Natural killer cell (primary cell): ENCODE results near the gene HLA-DQB2. TPM values are rescaled to one million over a fixed set of nuclear protein-coding genes. Genes with fewer than 3 reads are reported as not detected.

ENCODE experiments used
- ATAC-seq, 3 donors: fragments of 150-1000 bp in 2 of 3; fragments of 200-7000 bp in 1 of 3; cut with Tn5 transposase; 1 replicate in 1 of 3; 2 replicates in 2 of 3; pipeline ENCODE4 v1.10.0; 2021; ENCODE audit warnings: mild to moderate bottlenecking in 2 of 3, moderate library complexity in 2 of 3
- DNase-seq, 2 donors: peaks; one replicate each; pipeline versions ENCODE4 v3.0.0 to v3.0.0-alpha.2; 2013 to 2021; ENCODE audit warnings: mixed read lengths in 1 of 2
- H3K27ac ChIP-seq: one replicate; pipeline ENCODE4 v1.5.1; 2013; ENCODE audit warnings: mild to moderate bottlenecking, low read length
- H3K27me3 ChIP-seq: one replicate; pipeline ENCODE4 v1.6.1; 2013; ENCODE audit warnings: low read length; ENCODE audit not compliant: control insufficient read depth, insufficient read depth
- H3K36me3 ChIP-seq: one replicate; pipeline ENCODE4 v1.6.1; 2013; ENCODE audit warnings: low read length; ENCODE audit not compliant: control insufficient read depth, insufficient read depth
- H3K4me1 ChIP-seq: one replicate; pipeline ENCODE4 v1.6.1; 2013; ENCODE audit warnings: low read length; ENCODE audit not compliant: control insufficient read depth, insufficient read depth
- H3K4me3 ChIP-seq: one replicate; pipeline ENCODE4 v1.5.1; 2013; ENCODE audit warnings: low read length
- H3K9me3 ChIP-seq: one replicate; pipeline ENCODE4 v1.6.1; 2013; ENCODE audit warnings: low read length; ENCODE audit not compliant: control insufficient read depth, insufficient read depth
- H3K27ac Mint-ChIP-seq, 2 donors: one replicate each; pipeline ENCODE4 v1.8.0; 2022; ENCODE audit warnings: mild to moderate bottlenecking in 2 of 2, mixed read lengths in 2 of 2, moderate library complexity in 1 of 2
- H3K27me3 Mint-ChIP-seq, 2 donors: one replicate each; pipeline ENCODE4 v1.8.0; 2022; ENCODE audit warnings: low read depth in 2 of 2, mixed read lengths in 2 of 2
- H3K36me3 Mint-ChIP-seq: one replicate; pipeline ENCODE4 v1.8.0; 2022; ENCODE audit warnings: mixed read lengths
- H3K4me1 Mint-ChIP-seq, 2 donors: one replicate each; pipeline ENCODE4 v1.8.0; 2022; ENCODE audit warnings: mixed read lengths in 2 of 2
- H3K4me3 Mint-ChIP-seq: one replicate; pipeline ENCODE4 v1.8.0; 2022; ENCODE audit warnings: mild to moderate bottlenecking, moderate library complexity, mixed read lengths
- H3K9me3 Mint-ChIP-seq, 2 donors: one replicate each; pipeline ENCODE4 v1.8.0; 2022; ENCODE audit warnings: mixed read lengths in 2 of 2
- WGBS: methylation state at CpG from one replicate; pipeline ENCODE4 v1.1.7; 2013; ENCODE audit warnings: missing lambda C conversion rate; ENCODE audit not compliant: insufficient coverage; 5-methylcytosine and 5-hydroxymethylcytosine counted together
- intact Hi-C: fragments of 100-400 bp; cut with micrococcal nuclease; formaldehyde crosslinking; loops from one replicate; pipeline ENCODE4 v1.14.2; 2022
- total RNA-seq, 4 donors: library from RNA; stranded (reverse); fragments of 120-200 nt in 1 of 4; gene quantifications; one replicate each; pipeline versions ENCODE4 v1.2.3 to v1.2.4, GENCODE V29; 2013 to 2022
- TF ChIP-seq, protein P1 (sequence below): fragments of 200-600 bp; IDR thresholded peaks from one replicate; pipeline ENCODE4 v1.8.0; 2022; ENCODE audit warnings: antibody characterized with exemption

Gene HLA-DQB2
- total RNA-seq, 3 donors from 2014 or later (not counting 1 experiment from before 2014, with no cell fraction given) = 8.2 TPM; not detected in 2

GRCh38 chr6:32803416-32803815 is 40.1 kb upstream of the HLA-DQB2 start:
- DNase-seq = no peak
- Histone ChIP-seq H3K4me1 (peaks cover 8% of the 10 kb centered on the region), H3K36me3 (no peaks in the 10 kb centered on the region), H3K9me3 (peaks cover 6% of the 10 kb centered on the region), H3K27ac (no peak overlapping the region), H3K4me3 (no peak overlapping the region), H3K27me3 (peaks cover 2% of the 10 kb centered on the region)
- TF ChIP-seq, protein P1, sequence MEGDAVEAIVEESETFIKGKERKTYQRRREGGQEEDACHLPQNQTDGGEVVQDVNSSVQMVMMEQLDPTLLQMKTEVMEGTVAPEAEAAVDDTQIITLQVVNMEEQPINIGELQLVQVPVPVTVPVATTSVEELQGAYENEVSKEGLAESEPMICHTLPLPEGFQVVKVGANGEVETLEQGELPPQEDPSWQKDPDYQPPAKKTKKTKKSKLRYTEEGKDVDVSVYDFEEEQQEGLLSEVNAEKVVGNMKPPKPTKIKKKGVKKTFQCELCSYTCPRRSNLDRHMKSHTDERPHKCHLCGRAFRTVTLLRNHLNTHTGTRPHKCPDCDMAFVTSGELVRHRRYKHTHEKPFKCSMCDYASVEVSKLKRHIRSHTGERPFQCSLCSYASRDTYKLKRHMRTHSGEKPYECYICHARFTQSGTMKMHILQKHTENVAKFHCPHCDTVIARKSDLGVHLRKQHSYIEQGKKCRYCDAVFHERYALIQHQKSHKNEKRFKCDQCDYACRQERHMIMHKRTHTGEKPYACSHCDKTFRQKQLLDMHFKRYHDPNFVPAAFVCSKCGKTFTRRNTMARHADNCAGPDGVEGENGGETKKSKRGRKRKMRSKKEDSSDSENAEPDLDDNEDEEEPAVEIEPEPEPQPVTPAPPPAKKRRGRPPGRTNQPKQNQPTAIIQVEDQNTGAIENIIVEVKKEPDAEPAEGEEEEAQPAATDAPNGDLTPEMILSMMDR = no peak
- Mint-ChIP-seq H3K27me3 (peaks cover 44 to 66% of the 10 kb centered on the region in 2 donors), H3K36me3 (peaks cover 7% of the 10 kb centered on the region), H3K4me1 (peaks cover 4 to 6% of the 10 kb centered on the region in 2 donors), H3K4me3 (no peak overlapping the region), H3K9me3 (peaks cover 0 to 7% of the 10 kb centered on the region in 2 donors), H3K27ac (no peak overlapping the region)
- intact Hi-C loops = no loop called here
- no peak for ATAC-seq
- WGBS = 100% methylated on average over 1 of the region's 2 CpGs

DNA sequence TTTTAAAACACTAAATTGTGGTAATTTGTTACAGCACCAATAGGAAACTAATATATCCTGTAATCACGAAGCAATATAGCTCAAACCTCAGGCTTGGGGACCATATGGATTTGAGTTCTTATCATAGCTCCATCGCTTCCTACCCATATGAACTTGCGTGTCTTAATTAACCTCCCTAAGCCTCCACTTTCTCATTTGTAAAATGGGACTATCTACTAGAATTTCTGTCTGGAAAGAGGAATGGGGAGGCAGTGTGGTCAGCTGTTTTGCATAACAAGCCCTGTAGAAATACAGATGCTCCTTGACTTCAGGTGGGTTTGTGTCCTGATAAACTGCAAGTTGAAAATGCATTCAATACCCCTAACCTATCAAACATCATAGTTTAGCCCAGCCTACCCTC is 36.4 kb upstream of the HLA-DQB2 start:
- DNase-seq (no peak), ATAC-seq (no peak)
- peaks cover 7% of the 10 kb centered on the region for H3K36me3 Mint-ChIP-seq
- no peak overlapping the region for H3K4me3 Mint-ChIP-seq
- intact Hi-C loops = loop anchor here (5.0 kb wide), 1 partner anchor 367 kb away; no protein-coding TSS in a partner anchor
- peaks cover 6% of the 10 kb centered on the region for H3K9me3 ChIP-seq
- 88% methylated on average over 2 of the region's 3 CpGs for WGBS
- H3K4me1 ChIP-seq = peaks cover 12% of the 10 kb centered on the region
- H3K4me1 Mint-ChIP-seq = peaks cover 0 to 11% of the 10 kb centered on the region in 2 donors
- peaks cover 9% of the 10 kb centered on the region for H3K27me3 ChIP-seq
- no peak overlapping the region for H3K27ac ChIP-seq
- H3K27ac Mint-ChIP-seq = no peak overlapping the region
- peaks cover 0 to 8% of the 10 kb centered on the region in 2 donors for H3K9me3 Mint-ChIP-seq
- no peaks in the 10 kb centered on the region for H3K36me3 ChIP-seq
- peaks cover 49 to 70% of the 10 kb centered on the region in 2 donors for H3K27me3 Mint-ChIP-seq
- no peak overlapping the region for H3K4me3 ChIP-seq
- TF ChIP-seq, protein P1 = no peak

DNA sequence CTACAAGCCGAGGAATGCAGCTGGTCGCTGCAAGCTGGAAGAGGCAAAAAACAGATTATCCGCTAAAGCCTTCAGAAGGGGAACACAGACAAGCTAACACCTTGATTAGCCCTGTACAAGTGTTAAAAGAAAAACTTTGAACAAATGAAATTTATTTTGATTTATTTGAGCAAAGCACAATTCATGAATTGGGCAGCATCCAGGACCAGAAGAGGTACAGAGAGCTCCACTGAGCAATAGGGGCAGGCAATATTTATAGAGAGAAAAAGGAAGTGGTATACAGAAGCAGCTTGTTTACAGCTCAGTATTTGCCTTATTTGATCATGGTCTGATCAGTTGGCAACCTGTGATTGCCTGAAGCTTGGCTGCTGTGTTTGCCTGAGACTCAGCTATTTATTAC is 35.8 kb upstream of the HLA-DQB2 start:
- H3K9me3 Mint-ChIP-seq = peaks cover 0 to 8% of the 10 kb centered on the region in 2 donors
- H3K9me3 ChIP-seq = peaks cover 6% of the 10 kb centered on the region
- TF ChIP-seq, protein P1 = no peak
- 99% methylated on average over 3 of the region's 3 CpGs for WGBS
- no peak overlapping the region for H3K4me3 ChIP-seq
- H3K4me1 Mint-ChIP-seq = peaks cover 0 to 11% of the 10 kb centered on the region in 2 donors
- H3K27ac ChIP-seq = no peak overlapping the region
- H3K27ac Mint-ChIP-seq = no peak overlapping the region
- peaks cover 7% of the 10 kb centered on the region for H3K36me3 Mint-ChIP-seq
- H3K36me3 ChIP-seq = no peaks in the 10 kb centered on the region
- H3K27me3 Mint-ChIP-seq = peaks cover 48 to 70% of the 10 kb centered on the region in 2 donors
- H3K4me3 Mint-ChIP-seq = no peak overlapping the region
- intact Hi-C loops = loop anchor here (5.0 kb wide), 1 partner anchor 367 kb away; no protein-coding TSS in a partner anchor
- DNase-seq (no peak), ATAC-seq (no peak)
- peaks cover 12% of the 10 kb centered on the region for H3K4me1 ChIP-seq
- peaks cover 9% of the 10 kb centered on the region for H3K27me3 ChIP-seq
